ENCODE data around the gene PRODH2. TPM values are rescaled to one million over a fixed set of nuclear protein-coding genes. Genes with fewer than 3 reads are reported as not detected.

Gene PRODH2
- total RNA-seq (not detected), polyA plus RNA-seq (not detected)
- long read RNA-seq, donor 1 = 0 reads
- long read RNA-seq, donor 2 = 0 reads

- Histone ChIP-seq H3K9me3 (ENCODE audit: control insufficient read depth, low read length) (no peaks in the 10 kb centered on the region), H3K27me3 (ENCODE audit: control insufficient read depth in 1 of 2, insufficient read depth in 2 of 2, low read length in 1 of 2) (no peaks in the 10 kb centered on the region), H3K4me3 (ENCODE audit: low read length in 2 of 2) (no peak within 1 kb of the TSS), H3K36me3 (ENCODE audit: control insufficient read depth in 1 of 2, insufficient read depth in 2 of 2, low read length in 1 of 2) (no peaks in the 10 kb centered on the region), H3K27ac (ENCODE audit: low read depth in 1 of 2, low read length in 2 of 2) (no peak within 1 kb of the TSS), H3K4me1 (ENCODE audit: control insufficient read depth in 1 of 2, insufficient read depth in 2 of 2, low read length in 2 of 2) (no peaks in the 10 kb centered on the region)
- intact Hi-C loops (cut with DNase I) = no loop called here
- WGBS, 2 donors = 60 to 62% methylated on average over 26 of the region's 26 CpGs
- no peak for DNase-seq
- no peak for ATAC-seq (ENCODE audit: low FRiP score)
Observed at GRCh38 chr19:35812220-35813042, at the start of gene PRODH2. Gene PRODH2 (minus strand): TSS chr19:35812845. CDS start chr19:35812805, 40 bp downstream.

- DNase-seq = no peak
- Histone ChIP-seq H3K4me1 (ENCODE audit: control insufficient read depth in 1 of 2, insufficient read depth in 2 of 2, low read length in 2 of 2) (no peaks in the 10 kb centered on the region), H3K4me3 (ENCODE audit: low read length in 2 of 2) (no peak overlapping the region), H3K9me3 (ENCODE audit: control insufficient read depth, low read length) (peaks cover 2% of the 10 kb centered on the region), H3K27me3 (ENCODE audit: control insufficient read depth in 1 of 2, insufficient read depth in 2 of 2, low read length in 1 of 2) (no peaks in the 10 kb centered on the region), H3K36me3 (ENCODE audit: control insufficient read depth in 1 of 2, insufficient read depth in 2 of 2, low read length in 1 of 2) (no peaks in the 10 kb centered on the region), H3K27ac (ENCODE audit: low read depth in 1 of 2, low read length in 2 of 2) (no peak overlapping the region)
- ATAC-seq (ENCODE audit: low FRiP score) = no peak
- intact Hi-C loops (cut with DNase I) = no loop called here
- 48% methylated on average over 19 of the region's 19 CpGs for WGBS, 2 donors
Observed at GRCh38 chr19:35861640-35862160, 49.1 kb upstream of the PRODH2 start.

GRCh38 chr19:35860818-35861639 is 48.4 kb upstream of the PRODH2 start:
- no peaks in the 10 kb centered on the region for H3K4me1 ChIP-seq (ENCODE audit: control insufficient read depth in 1 of 2, insufficient read depth in 2 of 2, low read length in 2 of 2)
- WGBS, 2 donors = 11% methylated on average over 49 to 55 of the region's 55 CpGs
- ATAC-seq (ENCODE audit: low FRiP score) = peak; percentile 27
- intact Hi-C loops (cut with DNase I) = no loop called here
- H3K4me3 ChIP-seq (ENCODE audit: low read length in 2 of 2) = no peak overlapping the region
- no peak for DNase-seq
- H3K36me3 ChIP-seq (ENCODE audit: control insufficient read depth in 1 of 2, insufficient read depth in 2 of 2, low read length in 1 of 2) = no peaks in the 10 kb centered on the region
- no peak overlapping the region for H3K27ac ChIP-seq (ENCODE audit: low read depth in 1 of 2, low read length in 2 of 2)
- H3K9me3 ChIP-seq (ENCODE audit: control insufficient read depth, low read length) = peaks cover 2% of the 10 kb centered on the region
- H3K27me3 ChIP-seq (ENCODE audit: control insufficient read depth in 1 of 2, insufficient read depth in 2 of 2, low read length in 1 of 2) = no peaks in the 10 kb centered on the region

- WGBS, 2 donors = 20 to 25% methylated on average over 24 of the region's 24 CpGs
- Histone ChIP-seq H3K9me3 (ENCODE audit: control insufficient read depth, low read length) (peaks cover 2% of the 10 kb centered on the region), H3K27ac (ENCODE audit: low read depth in 1 of 2, low read length in 2 of 2) (no peak overlapping the region), H3K4me1 (ENCODE audit: control insufficient read depth in 1 of 2, insufficient read depth in 2 of 2, low read length in 2 of 2) (no peaks in the 10 kb centered on the region), H3K4me3 (ENCODE audit: low read length in 2 of 2) (no peak overlapping the region), H3K27me3 (ENCODE audit: control insufficient read depth in 1 of 2, insufficient read depth in 2 of 2, low read length in 1 of 2) (no peaks in the 10 kb centered on the region), H3K36me3 (ENCODE audit: control insufficient read depth in 1 of 2, insufficient read depth in 2 of 2, low read length in 1 of 2) (no peaks in the 10 kb centered on the region)
- intact Hi-C loops (cut with DNase I) = no loop called here
- DNase-seq = no peak
- ATAC-seq (ENCODE audit: low FRiP score) = no peak
Observed at GRCh38 chr19:35860436-35860817, 47.8 kb upstream of the PRODH2 start.

- intact Hi-C loops (cut with DNase I) = no loop called here
- WGBS, 2 donors = 80 to 91% methylated on average over 4 of the region's 4 CpGs
- Histone ChIP-seq H3K27ac (ENCODE audit: low read depth in 1 of 2, low read length in 2 of 2) (no peak overlapping the region), H3K4me1 (ENCODE audit: control insufficient read depth in 1 of 2, insufficient read depth in 2 of 2, low read length in 2 of 2) (no peaks in the 10 kb centered on the region), H3K27me3 (ENCODE audit: control insufficient read depth in 1 of 2, insufficient read depth in 2 of 2, low read length in 1 of 2) (no peaks in the 10 kb centered on the region), H3K9me3 (ENCODE audit: control insufficient read depth, low read length) (peaks cover 2% of the 10 kb centered on the region), H3K36me3 (ENCODE audit: control insufficient read depth in 1 of 2, insufficient read depth in 2 of 2, low read length in 1 of 2) (no peaks in the 10 kb centered on the region), H3K4me3 (ENCODE audit: low read length in 2 of 2) (no peak overlapping the region)
- DNase-seq (no peak), ATAC-seq (ENCODE audit: low FRiP score) (no peak)
Observed at GRCh38 chr19:35859414-35859813, 46.8 kb upstream of the PRODH2 start.

GRCh38 chr19:35858311-35858710 is 45.7 kb upstream of the PRODH2 start:
- intact Hi-C loops (cut with DNase I) = no loop called here
- no peaks in the 10 kb centered on the region for H3K27me3 ChIP-seq (ENCODE audit: control insufficient read depth in 1 of 2, insufficient read depth in 2 of 2, low read length in 1 of 2)
- H3K4me3 ChIP-seq (ENCODE audit: low read length in 2 of 2) = no peak overlapping the region
- H3K27ac ChIP-seq (ENCODE audit: low read depth in 1 of 2, low read length in 2 of 2) = no peak overlapping the region
- WGBS, 2 donors = 76 to 78% methylated on average over 6 of the region's 6 CpGs
- ATAC-seq (ENCODE audit: low FRiP score) (no peak), DNase-seq (no peak)
- H3K36me3 ChIP-seq (ENCODE audit: control insufficient read depth in 1 of 2, insufficient read depth in 2 of 2, low read length in 1 of 2) = no peaks in the 10 kb centered on the region
- peaks cover 2% of the 10 kb centered on the region for H3K9me3 ChIP-seq (ENCODE audit: control insufficient read depth, low read length)
- H3K4me1 ChIP-seq (ENCODE audit: control insufficient read depth in 1 of 2, insufficient read depth in 2 of 2, low read length in 2 of 2) = no peaks in the 10 kb centered on the region

GRCh38 chr19:35856546-35857149 is 44.0 kb upstream of the PRODH2 start, which contains the start of gene KIRREL2:
Gene KIRREL2 (plus strand): TSS chr19:35856911. CDS start chr19:35857120, 209 bp downstream.
- Histone ChIP-seq H3K27me3 (ENCODE audit: control insufficient read depth in 1 of 2, insufficient read depth in 2 of 2, low read length in 1 of 2) (no peaks in the 10 kb centered on the region), H3K4me1 (ENCODE audit: control insufficient read depth in 1 of 2, insufficient read depth in 2 of 2, low read length in 2 of 2) (no peaks in the 10 kb centered on the region), H3K27ac (ENCODE audit: low read depth in 1 of 2, low read length in 2 of 2) (no peak within 1 kb of the TSS), H3K4me3 (ENCODE audit: low read length in 2 of 2) (peak within 1 kb of the TSS in 1 of 2 donors; percentile 22), H3K36me3 (ENCODE audit: control insufficient read depth in 1 of 2, insufficient read depth in 2 of 2, low read length in 1 of 2) (no peaks in the 10 kb centered on the region), H3K9me3 (ENCODE audit: control insufficient read depth, low read length) (peaks cover 2% of the 10 kb centered on the region)
- WGBS, 2 donors = 0 to 1% methylated on average over 41 to 42 of the region's 42 CpGs
- DNase-seq (no peak), ATAC-seq (ENCODE audit: low FRiP score) (no peak)
- intact Hi-C loops (cut with DNase I) = no loop called here

- intact Hi-C loops (cut with DNase I) = no loop called here
- 65 to 67% methylated on average over 8 of the region's 8 CpGs for WGBS, 2 donors
- Histone ChIP-seq H3K36me3 (ENCODE audit: control insufficient read depth in 1 of 2, insufficient read depth in 2 of 2, low read length in 1 of 2) (no peaks in the 10 kb centered on the region), H3K9me3 (ENCODE audit: control insufficient read depth, low read length) (no peaks in the 10 kb centered on the region), H3K4me1 (ENCODE audit: control insufficient read depth in 1 of 2, insufficient read depth in 2 of 2, low read length in 2 of 2) (no peaks in the 10 kb centered on the region), H3K27ac (ENCODE audit: low read depth in 1 of 2, low read length in 2 of 2) (no peak overlapping the region), H3K27me3 (ENCODE audit: control insufficient read depth in 1 of 2, insufficient read depth in 2 of 2, low read length in 1 of 2) (no peaks in the 10 kb centered on the region), H3K4me3 (ENCODE audit: low read length in 2 of 2) (no peak overlapping the region)
- no peak for DNase-seq
- no peak for ATAC-seq (ENCODE audit: low FRiP score)
Observed at GRCh38 chr19:35853038-35853756, 40.6 kb upstream of the PRODH2 start.

All from aorta (tissue), 5 donors.